HepG2 (cell line): ENCODE measurements around the gene GABBR2. TPM values are rescaled to one million over a fixed set of nuclear protein-coding genes. Genes with fewer than 3 reads are reported as not detected.
"Not testable (repeated sequence)": the region's sequence is repeated elsewhere in the genome, so short reads cannot be mapped to it uniquely, and the experiment has no call there.

Source experiments
- ATAC-seq: fragments of 200-7000 bp; cut with Tn5 transposase; 3 replicates; pipeline ENCODE4 v1.9.1; 2020; ENCODE audit warnings: mild to moderate bottlenecking, moderate library complexity
- BruUV-seq: library from RNA; stranded (reverse); fragments of 400-500 nt; replicated peaks from 2 replicates; lab custom pipeline; 2021; lab: Mats Ljungman, UMichigan
- CTCF ChIA-PET: fragments of 300-600 bp; formaldehyde crosslinking; extraction: SDS; loops from one replicate; lab custom pipeline; 2021; ENCODE audit warnings: low total read pairs, inconsistent platforms, low intra/inter-chr PET ratio; lab: Yijun Ruan, JAX
- POLR2A ChIA-PET: fragments of 350-600 bp; sonication (Branson Sonifier 250); formaldehyde crosslinking; loops from one replicate; lab custom pipeline; 2020; ENCODE audit warnings: antibody characterized with exemption, inconsistent platforms; lab: Yijun Ruan, JAX
- DNase-seq: peaks from one replicate; pipeline ENCODE4 v3.0.0-alpha.2; 2015; ENCODE audit warnings: low spot score
- FAIRE-seq: peaks from 3 replicates; lab custom pipeline; 2011; peaks lifted over from hg19 to GRCh38; lab: Jason Lieb, UNC
- H2AFZ ChIP-seq: one replicate; pipeline ENCODE4 v1.6.1; 2011; ENCODE audit warnings: low read length, inconsistent platforms
- H3K27ac ChIP-seq: fragments of 300-600 bp; 3 replicates; pipeline ENCODE4 v1.8.0; 2011; ENCODE audit warnings: mixed run types, mild to moderate bottlenecking, mixed read lengths, low read length, inconsistent platforms; ENCODE audit not compliant: insufficient read depth; ENCODE audit errors: extremely low read length
- H3K27me3 ChIP-seq, 2 experiments: fragments of 200-600 bp in 1 of 2; 2 replicates in 1 of 2; 3 replicates in 1 of 2; pipeline versions ENCODE4 v1.6.0 to v1.8.0; 2011; ENCODE audit warnings: low read length in 2 of 2, mild to moderate bottlenecking in 2 of 2, moderate library complexity in 2 of 2, inconsistent platforms in 1 of 2; ENCODE audit not compliant: insufficient read depth in 2 of 2, control insufficient read depth in 1 of 2
- H3K36me3 ChIP-seq, 2 experiments: fragments of 200-600 bp in 1 of 2; replicated peaks in 1 of 2; 2 replicates in 1 of 2; 3 replicates in 1 of 2; pipeline versions ENCODE4 v1.5.1 to v1.8.0; 2011; ENCODE audit warnings: low read length in 2 of 2, inconsistent platforms in 1 of 2; ENCODE audit not compliant: insufficient read depth in 2 of 2, control insufficient read depth in 1 of 2
- H3K4me1 ChIP-seq: 2 replicates; pipeline ENCODE4 v1.5.1; 2012; ENCODE audit warnings: low read length, inconsistent platforms; ENCODE audit not compliant: insufficient read depth
- H3K4me2 ChIP-seq: 2 replicates; pipeline ENCODE4 v1.6.0; 2011; ENCODE audit warnings: low read depth, low read length, inconsistent platforms
- H3K4me3 ChIP-seq, 3 experiments: fragments of 200-600 bp in 1 of 3; sonication (generic), shearing (Covaris generic) in 1 of 3; replicated peaks in 1 of 3; 2 replicates each; pipeline ENCODE4 v1.5.1; 2011 to 2016; ENCODE audit warnings: low read length in 3 of 3, inconsistent platforms in 2 of 3, low read depth in 2 of 3, mild to moderate bottlenecking in 2 of 3, control low read depth in 1 of 3, mixed read lengths in 1 of 3; ENCODE audit not compliant: insufficient read depth in 1 of 3
- H3K79me2 ChIP-seq: one replicate; pipeline ENCODE4 v1.6.1; 2011; ENCODE audit warnings: low read length, inconsistent platforms; ENCODE audit not compliant: insufficient read depth
- H3K9ac ChIP-seq: 2 replicates; pipeline ENCODE4 v1.6.0; 2011; ENCODE audit warnings: mild to moderate bottlenecking, low read depth, low read length, inconsistent platforms; ENCODE audit not compliant: insufficient read depth
- H3K9me3 ChIP-seq: 2 replicates; pipeline ENCODE4 v1.5.1; 2012; ENCODE audit warnings: mild to moderate bottlenecking, low read length
- H4K20me1 ChIP-seq: 2 replicates; pipeline ENCODE4 v1.6.0; 2011; ENCODE audit warnings: inconsistent platforms, mild to moderate bottlenecking, low read length, moderate library complexity; ENCODE audit not compliant: insufficient read depth
- GLI4 ChIP-seq: sonication (generic); formaldehyde crosslinking; IDR thresholded peaks from 2 replicates; pipeline ENCODE4 v1.5.1; 2020; ENCODE audit warnings: missing genetic modification reagents, mild to moderate bottlenecking, moderate library complexity, borderline replicate concordance
- ISX ChIP-seq: sonication (generic); formaldehyde crosslinking; conservative IDR thresholded peaks from 2 replicates; pipeline ENCODE4 v1.5.0; 2020; ENCODE audit warnings: missing genetic modification reagents
- ZBTB20 ChIP-seq: sonication (generic); formaldehyde crosslinking; IDR thresholded peaks from 2 replicates; pipeline ENCODE4 v1.8.1; 2023; ENCODE audit warnings: missing genetic modification reagents, low read depth, mild to moderate bottlenecking, borderline replicate concordance
- WGBS: methylation state at CpG from one replicate; pipeline ENCODE4 v1.1.6; 2017; ENCODE audit warnings: low lambda C conversion rate; 5-methylcytosine and 5-hydroxymethylcytosine counted together
- in situ Hi-C: cut with HindIII; loops from 2 replicates; pipeline ENCODE4 v1.10.0; 2017; ENCODE audit warnings: low pct_unique_long_range_greater_than_20kb; ENCODE audit not compliant: extremely low pct_ligation_motif_present
- intact Hi-C: fragments of 100-400 bp; cut with micrococcal nuclease; formaldehyde crosslinking; loops from one replicate; pipeline ENCODE4 v1.10.0; 2022; ENCODE audit not compliant: unreplicated experiment
- polyA plus RNA-seq, 8 experiments: library from polyadenylated mRNA; depleted of rRNA in 3 of 8; stranded (reverse) in 7 of 8; unstranded in 1 of 8; fragments of >200 nt; fragmentation: Illumina TruSeq in 4 of 8; extraction: Trizol in 4 of 8; gene quantifications; 2 replicates each; pipeline versions ENCODE4 v1.2.1 to v1.2.3, GENCODE V29; 2011 to 2016; ENCODE audit warnings: low read depth in 4 of 8, missing spikeins in 1 of 8, mixed read lengths in 1 of 8; ENCODE audit not compliant: insufficient read depth in 1 of 8
- total RNA-seq, 5 experiments: library from RNA; depleted of rRNA; stranded (reverse); fragments of >200 nt; fragmentation: Illumina TruSeq; extraction: Trizol; gene quantifications; 2 replicates each; pipeline ENCODE4 v1.2.3, GENCODE V29; 2016; ENCODE audit warnings: low read depth in 1 of 5

The GABBR2 gene
- total and polyA plus RNA-seq, 2 of the 13 experiments (the other 11 are each of a cell fraction or from before 2014, with no cell fraction given) = 0.02 TPM; not detected in 1

GRCh38 chr9:98465799-98466198, 242.9 kb downstream of the GABBR2 start (continued):
- no peak for TF ChIP-seq GLI4 (CRISPR knock-in tag)

GRCh38 chr9:98464156-98464690, 244.5 kb downstream of the GABBR2 start:
- WGBS = 94% methylated on average over 18 of the region's 30 CpGs
- in situ Hi-C loops, BruUV-seq, H3K9ac ChIP-seq, intact Hi-C loops, H4K20me1 ChIP-seq, DNase-seq, ATAC-seq, FAIRE-seq, H3K79me2 ChIP-seq, H3K27ac ChIP-seq, CTCF ChIA-PET, H3K27me3 ChIP-seq, POLR2A ChIA-PET, H3K4me1 ChIP-seq, H3K36me3 ChIP-seq, H2AFZ ChIP-seq, H3K4me2 ChIP-seq, H3K4me3 ChIP-seq: not testable (repeated sequence)
- peaks cover 30% of the 10 kb centered on the region for H3K9me3 ChIP-seq

- no peak for FAIRE-seq
- no peak overlapping the region for H2AFZ ChIP-seq
- TF ChIP-seq ZBTB20 (CRISPR knock-in tag) (no peak), ISX (CRISPR knock-in tag) (no peak)
- no peak overlapping the region for H3K9ac ChIP-seq
- 21% methylated on average over 2 of the region's 2 CpGs for WGBS
- H4K20me1 ChIP-seq = no peaks in the 10 kb centered on the region
- no peaks in the 10 kb centered on the region for H3K4me1 ChIP-seq
- H3K4me2 ChIP-seq = no peak overlapping the region
- H3K4me3 ChIP-seq = no peak overlapping the region
- CTCF ChIA-PET = no interaction called here
- ATAC-seq = no peak
- POLR2A ChIA-PET = no interaction called here
- peaks cover 30% of the 10 kb centered on the region for H3K9me3 ChIP-seq
- H3K27me3 ChIP-seq = no peaks in the 10 kb centered on the region
- DNase-seq = no peak
- no peaks in the 10 kb centered on the region for H3K79me2 ChIP-seq
- no peaks in the 10 kb centered on the region for H3K36me3 ChIP-seq
- in situ Hi-C loops (no loop called here), intact Hi-C loops (no loop called here)
- BruUV-seq = no TSS peak
- no peak overlapping the region for H3K27ac ChIP-seq
Measured at GRCh38 chr9:98462310-98462709, 246.4 kb downstream of the GABBR2 start.
